ENCODE data around the gene ARID2. TPM values are rescaled to one million over a fixed set of nuclear protein-coding genes. Genes with fewer than 3 reads are reported as not detected.

The ARID2 gene
- total and polyA plus RNA-seq, 2 of the 13 experiments (the other 11 are each of a cell fraction or from before 2014, with no cell fraction given): 15.9 to 22.2 TPM

DNA sequence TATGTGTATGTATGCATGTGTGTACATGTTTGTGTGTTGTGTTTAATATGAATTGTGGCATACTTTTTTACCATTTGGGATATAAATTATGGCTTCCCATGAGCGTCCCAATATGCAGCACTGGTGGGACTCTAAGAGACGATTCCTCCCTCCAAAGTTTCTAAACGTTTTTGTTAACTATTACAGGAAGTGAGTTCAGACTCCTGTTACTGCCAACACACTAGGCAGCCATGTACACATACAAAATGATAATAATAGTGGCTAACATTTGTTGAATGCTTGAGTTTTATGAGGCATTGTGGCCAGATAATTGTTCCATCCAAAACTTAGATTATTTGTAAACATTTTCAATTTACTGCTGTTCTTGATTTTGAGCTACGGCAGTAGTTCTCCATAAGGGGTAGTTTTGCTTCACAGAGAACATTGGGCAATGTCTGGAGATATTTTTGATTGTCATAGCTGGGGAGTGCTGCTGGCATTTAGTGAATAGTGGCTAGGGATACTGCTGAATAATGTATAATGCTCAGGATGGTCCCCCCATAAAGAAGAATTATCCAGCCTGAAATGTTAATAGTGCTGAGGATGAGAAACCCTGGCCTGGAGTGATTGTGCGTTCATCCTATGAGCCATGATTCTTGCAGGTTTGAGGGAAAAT, 45.1 kb downstream of the ARID2 start:
- CTCF ChIA-PET (ENCODE audit: low intra/inter-chr PET ratio, low total read pairs): no interaction called here
- POLR2A ChIA-PET: no interaction called here

DNA sequence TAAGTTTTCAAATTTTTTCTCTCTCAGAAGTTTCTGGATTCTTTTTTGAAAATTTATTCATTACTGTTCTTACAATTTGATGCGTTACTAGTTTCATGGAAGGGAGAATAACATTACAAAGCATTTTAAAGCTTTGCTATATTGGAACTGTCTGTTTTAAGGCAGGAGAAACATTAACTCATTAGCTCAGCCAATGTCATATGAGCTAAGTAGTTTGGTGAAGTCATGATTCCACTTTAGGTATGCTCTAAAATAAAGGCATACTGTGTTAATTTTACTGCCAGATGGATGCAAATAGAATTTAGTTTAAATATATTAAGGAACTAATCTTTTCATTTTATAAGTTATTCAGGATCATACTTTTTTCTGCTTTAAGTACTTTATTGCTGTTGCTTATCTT, 46.0 kb downstream of the ARID2 start:
- no peak for FAIRE-seq
- TF ChIP-seq PITX1 (CRISPR knock-in tag; IDR thresholded peaks at IDR 0.05) (no peak), TBL1XR1 (IDR thresholded peaks at IDR 0.05; ENCODE audit: borderline replicate concordance, low read length, partially characterized antibody) (no peak), ZNF557 (CRISPR knock-in tag; IDR thresholded peaks at IDR 0.05) (no peak), ZNF781 (CRISPR knock-in tag; IDR thresholded peaks at IDR 0.05; ENCODE audit: borderline replicate concordance, not compliant biosample characterization) (no peak)
- TF ChIP-seq, protein P1, sequence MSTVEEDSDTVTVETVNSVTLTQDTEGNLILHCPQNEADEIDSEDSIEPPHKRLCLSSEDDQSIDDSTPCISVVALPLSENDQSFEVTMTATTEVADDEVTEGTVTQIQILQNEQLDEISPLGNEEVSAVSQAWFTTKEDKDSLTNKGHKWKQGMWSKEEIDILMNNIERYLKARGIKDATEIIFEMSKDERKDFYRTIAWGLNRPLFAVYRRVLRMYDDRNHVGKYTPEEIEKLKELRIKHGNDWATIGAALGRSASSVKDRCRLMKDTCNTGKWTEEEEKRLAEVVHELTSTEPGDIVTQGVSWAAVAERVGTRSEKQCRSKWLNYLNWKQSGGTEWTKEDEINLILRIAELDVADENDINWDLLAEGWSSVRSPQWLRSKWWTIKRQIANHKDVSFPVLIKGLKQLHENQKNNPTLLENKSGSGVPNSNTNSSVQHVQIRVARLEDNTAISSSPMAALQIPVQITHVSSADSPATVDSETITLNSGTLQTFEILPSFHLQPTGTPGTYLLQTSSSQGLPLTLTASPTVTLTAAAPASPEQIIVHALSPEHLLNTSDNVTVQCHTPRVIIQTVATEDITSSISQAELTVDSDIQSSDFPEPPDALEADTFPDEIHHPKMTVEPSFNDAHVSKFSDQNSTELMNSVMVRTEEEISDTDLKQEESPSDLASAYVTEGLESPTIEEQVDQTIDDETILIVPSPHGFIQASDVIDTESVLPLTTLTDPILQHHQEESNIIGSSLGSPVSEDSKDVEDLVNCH (CRISPR knock-in tag; IDR thresholded peaks at IDR 0.05): no peak
- TF ChIP-seq, protein P2, sequence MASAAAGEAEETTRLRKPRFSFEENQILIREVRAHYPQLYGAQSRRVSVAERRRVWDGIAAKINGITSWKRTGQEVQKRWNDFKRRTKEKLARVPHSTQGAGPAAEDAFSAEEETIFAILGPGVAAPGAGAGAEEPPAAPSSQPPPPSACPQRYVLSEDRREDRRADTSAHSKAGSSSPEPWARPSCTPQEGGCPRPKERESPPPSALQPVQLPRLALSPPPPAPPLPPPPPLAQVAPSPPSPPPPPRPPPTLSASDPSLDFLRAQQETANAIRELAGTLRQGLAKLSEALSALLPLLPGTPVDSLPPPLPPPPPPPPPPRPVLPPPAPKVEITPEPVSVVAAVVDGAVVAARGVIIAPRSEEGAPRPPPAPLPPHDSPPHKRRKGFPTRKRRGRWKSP (CRISPR knock-in tag; IDR thresholded peaks at IDR 0.05): no peak
- TF ChIP-seq, protein P3, sequence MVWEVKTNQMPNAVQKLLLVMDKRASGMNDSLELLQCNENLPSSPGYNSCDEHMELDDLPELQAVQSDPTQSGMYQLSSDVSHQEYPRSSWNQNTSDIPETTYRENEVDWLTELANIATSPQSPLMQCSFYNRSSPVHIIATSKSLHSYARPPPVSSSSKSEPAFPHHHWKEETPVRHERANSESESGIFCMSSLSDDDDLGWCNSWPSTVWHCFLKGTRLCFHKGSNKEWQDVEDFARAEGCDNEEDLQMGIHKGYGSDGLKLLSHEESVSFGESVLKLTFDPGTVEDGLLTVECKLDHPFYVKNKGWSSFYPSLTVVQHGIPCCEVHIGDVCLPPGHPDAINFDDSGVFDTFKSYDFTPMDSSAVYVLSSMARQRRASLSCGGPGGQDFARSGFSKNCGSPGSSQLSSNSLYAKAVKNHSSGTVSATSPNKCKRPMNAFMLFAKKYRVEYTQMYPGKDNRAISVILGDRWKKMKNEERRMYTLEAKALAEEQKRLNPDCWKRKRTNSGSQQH (CRISPR knock-in tag; IDR thresholded peaks at IDR 0.05; ENCODE audit: low read depth): no peak

More for the DNA sequence above, 45.1 kb downstream of the ARID2 start:
- intact Hi-C loops (cut with micrococcal nuclease; ENCODE audit: unreplicated experiment) (no loop called here), in situ Hi-C loops (cut with HindIII; ENCODE audit: extremely low pct_ligation_motif_present, low pct_unique_long_range_greater_than_20kb) (no loop called here)
- Histone ChIP-seq H3K27me3 (ENCODE audit: control insufficient read depth in 1 of 2, insufficient read depth in 2 of 2, low read length in 2 of 2) (no peaks in the 10 kb centered on the region), H3K4me2 (ENCODE audit: low read depth, low read length) (no peak overlapping the region), H3K36me3 (replicated peaks in 1 of 2; ENCODE audit: control insufficient read depth in 1 of 2, insufficient read depth in 2 of 2, low read length in 2 of 2) (no peaks in the 10 kb centered on the region), H3K79me2 (ENCODE audit: insufficient read depth, low read length) (peaks cover 23% of the 10 kb centered on the region), H4K20me1 (ENCODE audit: insufficient read depth, low read length) (peaks cover 6% of the 10 kb centered on the region), H2AFZ (ENCODE audit: low read length) (no peak overlapping the region), H3K9ac (ENCODE audit: insufficient read depth, low read depth, low read length) (no peak overlapping the region), H3K4me3 (replicated peaks in 1 of 3; ENCODE audit: insufficient read depth in 1 of 3, low read depth in 2 of 3, low read length in 3 of 3) (no peak overlapping the region), H3K9me3 (ENCODE audit: low read length) (no peaks in the 10 kb centered on the region), H3K4me1 (ENCODE audit: insufficient read depth, low read length) (no peaks in the 10 kb centered on the region), H3K27ac (ENCODE audit: extremely low read length, insufficient read depth, low read length) (no peak overlapping the region)
- no peak for DNase-seq (ENCODE audit: low spot score)
- FAIRE-seq: no peak
- no TSS peak for BruUV-seq (replicated peaks)
- WGBS (ENCODE audit: low lambda C conversion rate): 88% methylated on average over 5 of the region's 5 CpGs
- no peak for ATAC-seq
- TF ChIP-seq ZNF33A (CRISPR knock-in tag; IDR thresholded peaks at IDR 0.05; ENCODE audit: borderline replicate concordance) (no peak), MED13 (CRISPR knock-in tag; IDR thresholded peaks at IDR 0.05) (no peak), ZNF484 (CRISPR knock-in tag; IDR thresholded peaks at IDR 0.05; ENCODE audit: borderline replicate concordance, low read depth) (no peak), RELA (CRISPR knock-in tag; IDR thresholded peaks at IDR 0.05) (no peak), HNRNPLL (IDR thresholded peaks at IDR 0.05; ENCODE audit: low read depth, low read length, poor library complexity, severe bottlenecking) (no peak), ZBTB8A (CRISPR knock-in tag; IDR thresholded peaks at IDR 0.05; ENCODE audit: borderline replicate concordance, low read depth) (no peak), ZNF143 (CRISPR knock-in tag; IDR thresholded peaks at IDR 0.05) (no peak)
- TF ChIP-seq, protein P4, sequence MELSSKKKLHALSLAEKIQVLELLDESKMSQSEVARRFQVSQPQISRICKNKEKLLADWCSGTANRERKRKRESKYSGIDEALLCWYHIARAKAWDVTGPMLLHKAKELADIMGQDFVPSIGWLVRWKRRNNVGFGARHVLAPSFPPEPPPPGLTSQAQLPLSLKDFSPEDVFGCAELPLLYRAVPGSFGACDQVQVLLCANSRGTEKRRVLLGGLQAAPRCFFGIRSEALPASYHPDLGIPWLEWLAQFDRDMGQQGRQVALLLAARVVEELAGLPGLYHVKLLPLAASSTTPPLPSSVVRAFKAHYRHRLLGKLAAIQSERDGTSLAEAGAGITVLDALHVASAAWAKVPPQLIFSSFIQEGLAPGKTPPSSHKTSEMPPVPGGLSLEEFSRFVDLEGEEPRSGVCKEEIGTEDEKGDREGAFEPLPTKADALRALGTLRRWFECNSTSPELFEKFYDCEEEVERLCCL (CRISPR knock-in tag; IDR thresholded peaks at IDR 0.05; ENCODE audit: borderline replicate concordance): no peak

More for the DNA sequence above, 46.0 kb downstream of the ARID2 start:
- Histone ChIP-seq H3K27me3 (ENCODE audit: control insufficient read depth in 1 of 2, insufficient read depth in 2 of 2, low read length in 2 of 2) (no peaks in the 10 kb centered on the region), H2AFZ (ENCODE audit: low read length) (no peak overlapping the region), H3K36me3 (replicated peaks in 1 of 2; ENCODE audit: control insufficient read depth in 1 of 2, insufficient read depth in 2 of 2, low read length in 2 of 2) (no peaks in the 10 kb centered on the region), H3K27ac (ENCODE audit: extremely low read length, insufficient read depth, low read length) (no peak overlapping the region), H3K4me1 (ENCODE audit: insufficient read depth, low read length) (no peaks in the 10 kb centered on the region), H3K79me2 (ENCODE audit: insufficient read depth, low read length) (peaks cover 24% of the 10 kb centered on the region), H3K4me2 (ENCODE audit: low read depth, low read length) (no peak overlapping the region), H3K4me3 (replicated peaks in 1 of 3; ENCODE audit: insufficient read depth in 1 of 3, low read depth in 2 of 3, low read length in 3 of 3) (no peak overlapping the region), H3K9me3 (ENCODE audit: low read length) (no peaks in the 10 kb centered on the region), H4K20me1 (ENCODE audit: insufficient read depth, low read length) (peaks cover 9% of the 10 kb centered on the region), H3K9ac (ENCODE audit: insufficient read depth, low read depth, low read length) (no peak overlapping the region)
- WGBS (ENCODE audit: low lambda C conversion rate): 94% methylated on average over 1 of the region's 1 CpG
- POLR2A ChIA-PET: no interaction called here
- in situ Hi-C loops (cut with HindIII; ENCODE audit: extremely low pct_ligation_motif_present, low pct_unique_long_range_greater_than_20kb) (no loop called here), intact Hi-C loops (cut with micrococcal nuclease; ENCODE audit: unreplicated experiment) (no loop called here)
- CTCF ChIA-PET (ENCODE audit: low intra/inter-chr PET ratio, low total read pairs): no interaction called here
- BruUV-seq (replicated peaks): no TSS peak
- ATAC-seq: no peak
- DNase-seq (ENCODE audit: low spot score): no peak

All from HepG2 (cell line).